A549 (cell line): Measurements from ENCODE around the gene ZNF326. TPM values are rescaled to one million over a fixed set of nuclear protein-coding genes. Genes with fewer than 3 reads are reported as not detected.

Experiments used
- ATAC-seq, 2 experiments: fragments of 200-7000 bp in 1 of 2; fragments of >200 bp in 1 of 2; cut with Nextera tagmentation in 1 of 2; cut with Tn5 transposase in 1 of 2; 3 replicates each; pipeline versions ENCODE4 v1.8.0 to v1.9.1; 2018 to 2020; ENCODE audit warnings: mild to moderate bottlenecking in 1 of 2, moderate library complexity in 1 of 2
- CTCF ChIA-PET: fragments of 300-600 bp; sonication (Branson Sonifier 250); formaldehyde crosslinking; extraction: SDS; loops from one replicate; lab custom pipeline; 2021; ENCODE audit warnings: antibody characterized with exemption, inconsistent platforms; lab: Yijun Ruan, JAX
- POLR2A ChIA-PET: fragments of 350-600 bp; formaldehyde crosslinking; extraction: SDS; loops from one replicate; lab custom pipeline; 2021; ENCODE audit warnings: antibody characterized with exemption, inconsistent platforms; lab: Yijun Ruan, JAX
- DNase-seq, 2 experiments: peaks; one replicate each; pipeline versions ENCODE4 v3.0.0 to v3.0.0-alpha.2; 2011 to 2016; ENCODE audit warnings: low read depth in 1 of 2, low spot score in 1 of 2
- FAIRE-seq: peaks from 2 replicates; lab custom pipeline; 2011; peaks lifted over from hg19 to GRCh38; lab: Jason Lieb, UNC
- H3K27ac ChIP-seq, 2 experiments: fragments of >200 bp; sonication (Bioruptor Twin); formaldehyde crosslinking; 3 replicates each; pipeline ENCODE4 v1.5.1; 2016 to 2017
- H3K4me1 ChIP-seq: fragments of >200 bp; sonication (Bioruptor Twin); formaldehyde crosslinking; 3 replicates; pipeline ENCODE4 v1.6.1; 2016
- H3K4me2 ChIP-seq: fragments of >200 bp; sonication (Bioruptor Twin); formaldehyde crosslinking; 3 replicates; pipeline ENCODE4 v1.6.1; 2016
- H3K4me3 ChIP-seq: fragments of >200 bp; sonication (Bioruptor Twin); formaldehyde crosslinking; 3 replicates; pipeline ENCODE4 v1.5.1; 2016
- H3K9me3 ChIP-seq: fragments of >200 bp; sonication (Bioruptor Twin); formaldehyde crosslinking; 3 replicates; pipeline ENCODE4 v1.6.1; 2016
- CBX8 ChIP-seq: fragments of 200-600 bp; sonication (generic); IDR thresholded peaks from 2 replicates; pipeline ENCODE4 v1.6.1; 2016
- CTCF ChIP-seq: fragments of >200 bp; sonication (Bioruptor Twin); formaldehyde crosslinking; IDR thresholded peaks from 3 replicates; pipeline ENCODE4 v1.5.1; 2016
- EHF ChIP-seq: fragments of 250-450 bp; sonication (Bioruptor Pico); IDR thresholded peaks from 2 replicates; pipeline ENCODE4 v1.5.0; 2020; ENCODE audit warnings: mild to moderate bottlenecking
- EP300 ChIP-seq, 2 experiments: fragments of >200 bp; sonication (Bioruptor Twin); formaldehyde crosslinking; IDR thresholded peaks; 2 replicates in 1 of 2; 3 replicates in 1 of 2; pipeline ENCODE4 v1.6.1; 2016 to 2017
- FOSL2 ChIP-seq, 2 experiments: fragments of 450-650 bp in 1 of 2; fragments of >200 bp in 1 of 2; sonication (Bioruptor Twin) in 1 of 2; formaldehyde crosslinking; IDR thresholded peaks; 2 replicates each; pipeline versions ENCODE4 v1.5.0 to v1.6.1; 2016 to 2020; ENCODE audit warnings: mild to moderate bottlenecking in 1 of 2, moderate library complexity in 1 of 2
- JUN ChIP-seq, 2 experiments: fragments of >200 bp; sonication (Bioruptor Twin); formaldehyde crosslinking; IDR thresholded peaks; 2 replicates in 1 of 2; 3 replicates in 1 of 2; pipeline ENCODE4 v1.6.1; 2016 to 2017
- JUNB ChIP-seq: fragments of >200 bp; sonication (Bioruptor Twin); formaldehyde crosslinking; IDR thresholded peaks from 2 replicates; pipeline ENCODE4 v1.6.1; 2016
- KDM1A ChIP-seq: fragments of 200-600 bp; sonication (generic); IDR thresholded peaks from 2 replicates; pipeline ENCODE4 v1.6.1; 2016; ENCODE audit warnings: low read depth, mild to moderate bottlenecking
- MAFK ChIP-seq: fragments of 450-650 bp; IDR thresholded peaks from 2 replicates; pipeline ENCODE4 v1.6.1; 2014; ENCODE audit not compliant: partially characterized antibody
- POLR2A ChIP-seq: IDR thresholded peaks from 2 replicates; pipeline ENCODE4 v1.6.1; 2012; ENCODE audit warnings: mild to moderate bottlenecking, low read length
- POLR2AphosphoS2 ChIP-seq: conservative IDR thresholded peaks from 2 replicates; pipeline ENCODE4 v1.6.1; 2012; ENCODE audit warnings: low read length, improper control_type of control experiment, inconsistent platforms
- SMC3 ChIP-seq: fragments of >200 bp; sonication (Bioruptor Twin); formaldehyde crosslinking; IDR thresholded peaks from 3 replicates; pipeline ENCODE4 v1.6.1; 2018; ENCODE audit warnings: inconsistent platforms
- ZFP36 ChIP-seq: fragments of 450-650 bp; IDR thresholded peaks from 2 replicates; pipeline ENCODE4 v1.6.1; 2014; ENCODE audit warnings: borderline replicate concordance; ENCODE audit not compliant: partially characterized antibody
- ZSCAN20 ChIP-seq: fragments of 250-450 bp; sonication (Bioruptor Pico); IDR thresholded peaks from 2 replicates; pipeline ENCODE4 v1.8.0; 2022; ENCODE audit warnings: mild to moderate bottlenecking, moderate library complexity
- WGBS: methylation state at CpG from one replicate; pipeline ENCODE4 v1.1.6; 2017; ENCODE audit errors: missing lambda C conversion rate; 5-methylcytosine and 5-hydroxymethylcytosine counted together
- polyA plus RNA-seq, 4 experiments: library from polyadenylated mRNA; depleted of rRNA in 3 of 4; stranded (reverse); fragments of >200 nt; fragmentation: RNase III in 1 of 4; extraction: RNeasy Plus Mini Kit Qiagen cat#74134 plus additional on column Dnase treatment in 1 of 4; gene quantifications; 2 replicates in 3 of 4; 3 replicates in 1 of 4; pipeline ENCODE4 v1.2.3, GENCODE V29; 2011 to 2017
- TF ChIP-seq, protein P1 (sequence below): fragments of 200-600 bp; sonication (generic); IDR thresholded peaks from 2 replicates; pipeline ENCODE4 v1.6.1; 2016; ENCODE audit warnings: antibody characterized with exemption, mild to moderate bottlenecking, moderate library complexity
- TF ChIP-seq, protein P2 (sequence below): fragments of 450-650 bp; IDR thresholded peaks from 2 replicates; pipeline ENCODE4 v1.6.1; 2014; ENCODE audit warnings: antibody characterized with exemption

Gene ZNF326
- polyA plus RNA-seq, 2 of the 4 experiments (the other 2 are of a cell fraction), result 32.3 to 47.8 TPM

- H3K9me3 ChIP-seq, result peaks cover 27% of the 10 kb centered on the region
- WGBS, result 88% methylated on average over 1 of the region's 1 CpG
- CTCF ChIA-PET, result no interaction called here
- POLR2A ChIA-PET, result no interaction called here
- TF ChIP-seq EP300 (IDR thresholded peaks at IDR 0.05) (no peak), CTCF (no peak), POLR2AphosphoS2 (no peak), EHF (no peak)
- no peak overlapping the region for H3K27ac ChIP-seq
- no peak for FAIRE-seq
- ATAC-seq, result no peak
- no peak overlapping the region for H3K4me2 ChIP-seq
- no peaks in the 10 kb centered on the region for H3K4me1 ChIP-seq
- H3K4me3 ChIP-seq, result no peak overlapping the region
- DNase-seq, result no peak
These were observed 32.4 kb downstream of the ZNF326 start for GRCh38 chr1:90027281-90027680.

- no peaks in the 10 kb centered on the region for H3K4me1 ChIP-seq
- DNase-seq (no peak), ATAC-seq (no peak), FAIRE-seq (no peak)
- no peak overlapping the region for H3K27ac ChIP-seq
- TF ChIP-seq JUNB (no peak), FOSL2 (IDR thresholded peaks at IDR 0.05) (no peak), FOSL2 (CRISPR knock-in tag; IDR thresholded peaks at IDR 0.05) (no peak), ZFP36 (no peak), POLR2A (no peak), MAFK (no peak), SMC3 (no peak), ZSCAN20 (CRISPR knock-in tag) (no peak), CTCF (no peak), POLR2AphosphoS2 (no peak), JUN (IDR thresholded peaks at IDR 0.05) (no peak), CBX8 (no peak)
- TF ChIP-seq, protein P1, sequence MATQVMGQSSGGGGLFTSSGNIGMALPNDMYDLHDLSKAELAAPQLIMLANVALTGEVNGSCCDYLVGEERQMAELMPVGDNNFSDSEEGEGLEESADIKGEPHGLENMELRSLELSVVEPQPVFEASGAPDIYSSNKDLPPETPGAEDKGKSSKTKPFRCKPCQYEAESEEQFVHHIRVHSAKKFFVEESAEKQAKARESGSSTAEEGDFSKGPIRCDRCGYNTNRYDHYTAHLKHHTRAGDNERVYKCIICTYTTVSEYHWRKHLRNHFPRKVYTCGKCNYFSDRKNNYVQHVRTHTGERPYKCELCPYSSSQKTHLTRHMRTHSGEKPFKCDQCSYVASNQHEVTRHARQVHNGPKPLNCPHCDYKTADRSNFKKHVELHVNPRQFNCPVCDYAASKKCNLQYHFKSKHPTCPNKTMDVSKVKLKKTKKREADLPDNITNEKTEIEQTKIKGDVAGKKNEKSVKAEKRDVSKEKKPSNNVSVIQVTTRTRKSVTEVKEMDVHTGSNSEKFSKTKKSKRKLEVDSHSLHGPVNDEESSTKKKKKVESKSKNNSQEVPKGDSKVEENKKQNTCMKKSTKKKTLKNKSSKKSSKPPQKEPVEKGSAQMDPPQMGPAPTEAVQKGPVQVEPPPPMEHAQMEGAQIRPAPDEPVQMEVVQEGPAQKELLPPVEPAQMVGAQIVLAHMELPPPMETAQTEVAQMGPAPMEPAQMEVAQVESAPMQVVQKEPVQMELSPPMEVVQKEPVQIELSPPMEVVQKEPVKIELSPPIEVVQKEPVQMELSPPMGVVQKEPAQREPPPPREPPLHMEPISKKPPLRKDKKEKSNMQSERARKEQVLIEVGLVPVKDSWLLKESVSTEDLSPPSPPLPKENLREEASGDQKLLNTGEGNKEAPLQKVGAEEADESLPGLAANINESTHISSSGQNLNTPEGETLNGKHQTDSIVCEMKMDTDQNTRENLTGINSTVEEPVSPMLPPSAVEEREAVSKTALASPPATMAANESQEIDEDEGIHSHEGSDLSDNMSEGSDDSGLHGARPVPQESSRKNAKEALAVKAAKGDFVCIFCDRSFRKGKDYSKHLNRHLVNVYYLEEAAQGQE, result no peak
- no peak overlapping the region for H3K4me3 ChIP-seq
- H3K9me3 ChIP-seq, result no peaks in the 10 kb centered on the region
- H3K4me2 ChIP-seq, result no peak overlapping the region
- 76% methylated on average over 3 of the region's 3 CpGs for WGBS
- ChIA-PET POLR2A (no interaction called here), CTCF (no interaction called here)
These were observed 44.7 kb downstream of the ZNF326 start for GRCh38 chr1:90039652-90040051.

- DNase-seq (no peak), ATAC-seq (no peak), FAIRE-seq (no peak)
- Histone ChIP-seq H3K4me3 (no peak overlapping the region), H3K27ac (no peak overlapping the region), H3K4me2 (no peak overlapping the region), H3K4me1 (no peaks in the 10 kb centered on the region), H3K9me3 (no peaks in the 10 kb centered on the region)
- 85% methylated on average over 4 of the region's 4 CpGs for WGBS
- ChIA-PET POLR2A (no interaction called here), CTCF (interaction anchor here (2.2 kb wide), 1 partner anchor 1122 kb away, joined by 7 read pairs; no protein-coding TSS in a partner anchor)
- TF ChIP-seq, protein P2, sequence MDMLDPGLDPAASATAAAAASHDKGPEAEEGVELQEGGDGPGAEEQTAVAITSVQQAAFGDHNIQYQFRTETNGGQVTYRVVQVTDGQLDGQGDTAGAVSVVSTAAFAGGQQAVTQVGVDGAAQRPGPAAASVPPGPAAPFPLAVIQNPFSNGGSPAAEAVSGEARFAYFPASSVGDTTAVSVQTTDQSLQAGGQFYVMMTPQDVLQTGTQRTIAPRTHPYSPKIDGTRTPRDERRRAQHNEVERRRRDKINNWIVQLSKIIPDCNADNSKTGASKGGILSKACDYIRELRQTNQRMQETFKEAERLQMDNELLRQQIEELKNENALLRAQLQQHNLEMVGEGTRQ, result no peak
- TF ChIP-seq KDM1A (no peak), POLR2A (no peak)
These were observed 48.7 kb downstream of the ZNF326 start for GRCh38 chr1:90043586-90043985.
